ENCODE data around the gene CD2.
A peak's percentile ranks its signal among the peaks of the same experiment; 100 is the strongest.

DNA sequence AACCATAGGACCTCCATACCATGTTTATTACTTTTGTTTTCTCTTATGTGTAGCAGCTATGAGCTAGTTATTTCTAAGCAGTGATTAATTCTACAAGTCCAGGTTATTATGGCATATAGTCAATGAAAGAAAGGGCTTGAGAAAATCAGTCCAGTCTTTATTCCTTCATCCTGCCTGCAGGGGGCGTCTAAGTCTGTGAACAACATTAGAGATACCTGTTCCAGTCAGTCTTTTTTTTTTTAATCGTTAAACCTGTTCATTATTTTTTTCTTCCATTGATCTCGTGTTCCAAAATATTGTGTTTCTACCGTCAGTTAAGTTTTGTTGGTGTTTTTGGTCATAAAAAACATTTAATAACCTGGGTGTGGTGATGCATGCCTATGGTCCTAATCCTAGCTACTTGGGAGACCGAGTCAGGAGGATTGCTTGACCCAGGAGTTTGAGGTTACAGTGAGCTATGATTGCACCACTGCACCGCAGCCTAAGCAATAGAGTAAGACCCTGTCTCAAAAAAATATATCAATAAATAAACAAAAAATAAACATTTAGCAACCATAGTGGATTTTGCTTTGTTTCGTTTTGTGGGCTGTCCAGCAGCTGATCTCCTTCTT, 29.4 kb upstream of the CD2 start:
- TF ChIP-seq, protein P1, sequence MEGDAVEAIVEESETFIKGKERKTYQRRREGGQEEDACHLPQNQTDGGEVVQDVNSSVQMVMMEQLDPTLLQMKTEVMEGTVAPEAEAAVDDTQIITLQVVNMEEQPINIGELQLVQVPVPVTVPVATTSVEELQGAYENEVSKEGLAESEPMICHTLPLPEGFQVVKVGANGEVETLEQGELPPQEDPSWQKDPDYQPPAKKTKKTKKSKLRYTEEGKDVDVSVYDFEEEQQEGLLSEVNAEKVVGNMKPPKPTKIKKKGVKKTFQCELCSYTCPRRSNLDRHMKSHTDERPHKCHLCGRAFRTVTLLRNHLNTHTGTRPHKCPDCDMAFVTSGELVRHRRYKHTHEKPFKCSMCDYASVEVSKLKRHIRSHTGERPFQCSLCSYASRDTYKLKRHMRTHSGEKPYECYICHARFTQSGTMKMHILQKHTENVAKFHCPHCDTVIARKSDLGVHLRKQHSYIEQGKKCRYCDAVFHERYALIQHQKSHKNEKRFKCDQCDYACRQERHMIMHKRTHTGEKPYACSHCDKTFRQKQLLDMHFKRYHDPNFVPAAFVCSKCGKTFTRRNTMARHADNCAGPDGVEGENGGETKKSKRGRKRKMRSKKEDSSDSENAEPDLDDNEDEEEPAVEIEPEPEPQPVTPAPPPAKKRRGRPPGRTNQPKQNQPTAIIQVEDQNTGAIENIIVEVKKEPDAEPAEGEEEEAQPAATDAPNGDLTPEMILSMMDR (IDR thresholded peaks at IDR 0.05; ENCODE audit: borderline replicate concordance, extremely low read depth, low read length, poor library complexity, severe bottlenecking), result peak; percentile 87
- TF ChIP-seq EZH2 (IDR thresholded peaks at IDR 0.05; ENCODE audit: borderline replicate concordance, low read depth, low read length, severe bottlenecking), result no peak
